HG03442 (cell line): ENCODE measurements around the gene EPB41L2.
"Not testable (repeated sequence)": the region's sequence is repeated elsewhere in the genome, so short reads cannot be mapped to it uniquely, and the experiment has no call there.

Experiments used
- ATAC-seq: cut with Tn5 transposase; IDR thresholded peaks from one replicate; pipeline ENCODE4 v1.9.1; 2021; ENCODE audit warnings: mild to moderate bottlenecking, moderate library complexity; ENCODE audit not compliant: unreplicated experiment

Gene EPB41L2

GRCh38 chr6:131063028-131063763 is at the start of gene EPB41L2:
EPB41L2 (minus strand) TSS chr6:131063245; CDS start chr6:130956485, 106,760 bp downstream.
- peak; percentile 71 for ATAC-seq

DNA sequence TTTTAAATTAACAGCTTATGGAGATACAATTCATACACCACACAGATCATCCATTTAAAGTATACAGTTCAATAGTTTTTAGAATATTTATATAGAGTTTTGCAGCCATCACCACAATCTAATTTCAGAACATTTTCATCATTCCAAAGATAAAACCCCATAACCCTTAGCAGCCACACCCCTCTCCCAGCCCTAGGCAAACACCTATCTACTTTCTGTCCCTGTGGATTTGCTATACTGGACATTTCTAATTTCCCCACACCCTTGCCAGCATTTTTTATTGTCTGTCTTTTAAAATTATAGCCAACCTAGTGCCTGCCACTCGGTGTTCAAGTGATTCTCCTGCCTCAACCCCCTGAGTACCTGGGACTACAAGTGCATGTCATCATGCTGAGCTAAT is 49.2 kb upstream of the EPB41L2 start:
- ATAC-seq = no peak

- ATAC-seq = no peak
Observed at GRCh38 chr6:131107151-131107550, 44.1 kb upstream of the EPB41L2 start.

DNA sequence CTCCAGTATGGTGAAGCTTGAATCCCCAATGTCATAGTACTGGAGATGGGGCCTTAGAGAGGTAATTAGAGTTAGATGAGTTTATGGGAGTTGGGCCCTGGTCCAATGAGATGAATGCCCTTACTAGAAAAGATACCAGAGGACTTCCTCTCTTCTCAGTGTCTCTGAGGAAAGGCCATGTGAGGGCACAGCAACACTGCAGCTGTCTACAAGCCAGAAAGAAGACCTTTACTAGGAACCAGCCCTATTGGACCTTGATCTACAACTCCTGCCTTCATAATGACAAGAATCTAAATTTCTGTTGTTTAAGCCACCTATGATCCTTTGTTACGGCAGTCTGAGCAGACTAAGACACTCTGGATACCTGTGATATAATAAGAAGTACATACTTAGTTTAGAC is 40.9 kb upstream of the EPB41L2 start:
- no peak for ATAC-seq

- no peak for ATAC-seq
Observed at GRCh38 chr6:131103296-131103695, 40.3 kb upstream of the EPB41L2 start.

DNA sequence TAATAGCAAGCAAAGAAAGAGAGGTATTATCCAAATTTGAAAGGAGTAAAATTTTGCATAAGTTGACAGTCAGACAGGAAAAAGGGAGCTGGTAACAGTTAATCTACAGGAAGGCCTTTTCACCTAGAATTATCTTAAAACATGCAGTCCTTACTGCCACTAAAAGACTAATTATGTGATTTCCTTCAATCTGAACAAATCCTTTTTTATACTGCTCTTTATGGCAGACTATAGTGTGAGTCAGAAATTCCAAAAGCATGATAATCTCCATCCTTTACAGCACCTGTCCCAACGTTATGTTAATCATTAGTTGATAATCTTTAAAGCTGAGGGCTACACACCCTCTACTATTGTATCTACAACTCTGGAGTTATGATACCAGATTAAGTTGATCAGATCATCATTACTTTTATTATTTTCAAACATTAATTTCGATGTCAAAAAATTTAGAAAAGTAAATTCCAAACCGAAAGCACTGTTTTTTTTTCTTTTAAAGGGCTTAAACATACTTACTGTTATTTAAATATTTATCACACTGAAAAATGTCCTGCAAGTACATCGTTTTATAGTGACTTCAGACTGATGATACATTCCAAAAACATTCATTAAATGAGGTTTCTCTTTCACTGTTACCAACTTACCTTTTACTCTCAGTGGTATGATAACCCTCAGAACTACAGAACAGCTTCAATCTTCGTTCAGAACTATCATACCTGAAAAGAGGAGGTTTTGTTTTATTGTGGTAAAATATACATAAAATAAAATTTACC is 39.1 kb upstream of the EPB41L2 start:
- no peak for ATAC-seq

DNA sequence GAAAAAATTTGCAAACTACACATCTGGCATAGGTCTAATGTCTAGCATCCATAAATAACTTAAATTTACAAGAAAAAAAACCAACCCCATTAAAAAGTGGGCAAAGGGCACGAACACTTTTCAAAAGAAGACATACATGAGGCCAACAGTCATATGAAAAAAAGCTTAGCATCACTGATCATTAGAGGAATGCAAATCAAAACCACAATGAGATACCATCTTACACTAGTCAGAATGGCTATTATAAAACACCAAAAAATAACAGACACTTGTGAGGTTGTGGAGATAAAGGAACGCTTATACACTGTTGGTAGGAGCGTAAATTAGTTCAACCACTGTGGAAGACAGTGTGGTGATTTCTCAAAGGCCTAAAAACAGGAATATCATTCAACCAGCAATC is 33.7 kb upstream of the EPB41L2 start:
- ATAC-seq = no peak

DNA sequence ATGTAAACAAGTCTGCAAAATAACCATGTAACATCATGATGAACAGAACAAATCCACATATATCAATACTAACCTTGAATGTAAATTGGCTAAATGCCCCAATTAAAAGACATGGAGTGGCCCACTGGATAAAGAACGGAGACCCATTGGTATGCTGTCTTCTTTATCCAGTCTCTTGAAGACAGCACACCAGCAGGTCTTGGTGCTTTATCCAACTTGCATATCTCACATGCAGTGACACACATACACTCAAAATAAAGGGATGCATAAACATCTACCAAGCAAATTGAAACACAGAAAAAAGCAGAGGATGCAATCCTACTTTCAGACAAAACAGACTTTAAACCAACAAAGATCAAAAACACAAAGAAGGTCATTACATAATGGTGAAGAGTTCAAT is 30.3 kb upstream of the EPB41L2 start:
- no peak for ATAC-seq

GRCh38 chr6:131091944-131092343 is 28.9 kb upstream of the EPB41L2 start:
- not testable (repeated sequence) for ATAC-seq

DNA sequence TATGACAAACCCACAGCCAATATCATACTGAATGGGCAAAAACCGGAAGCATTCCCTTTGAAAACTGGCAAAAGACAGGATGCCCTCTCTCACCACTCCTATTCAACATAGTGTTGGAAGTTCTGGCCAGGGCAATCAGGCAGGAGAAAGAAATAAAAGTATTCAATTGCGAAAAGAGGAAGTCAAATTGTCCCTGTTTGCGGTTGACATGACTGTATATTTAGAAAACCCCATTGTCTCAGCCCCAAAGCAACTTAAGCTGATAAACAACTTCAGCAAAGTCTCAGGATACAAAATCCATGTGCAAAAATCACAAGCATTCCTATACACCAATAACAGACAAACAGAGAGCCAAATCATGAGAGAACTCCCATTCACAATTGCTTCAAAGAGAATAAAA is 27.3 kb upstream of the EPB41L2 start:
- not testable (repeated sequence) for ATAC-seq

GRCh38 chr6:131084982-131085381 is 21.9 kb upstream of the EPB41L2 start:
- no peak for ATAC-seq

- ATAC-seq = no peak
Observed at GRCh38 chr6:131083687-131084086, 20.6 kb upstream of the EPB41L2 start.

- ATAC-seq = no peak
Observed at GRCh38 chr6:131082335-131082734, 19.3 kb upstream of the EPB41L2 start.

DNA sequence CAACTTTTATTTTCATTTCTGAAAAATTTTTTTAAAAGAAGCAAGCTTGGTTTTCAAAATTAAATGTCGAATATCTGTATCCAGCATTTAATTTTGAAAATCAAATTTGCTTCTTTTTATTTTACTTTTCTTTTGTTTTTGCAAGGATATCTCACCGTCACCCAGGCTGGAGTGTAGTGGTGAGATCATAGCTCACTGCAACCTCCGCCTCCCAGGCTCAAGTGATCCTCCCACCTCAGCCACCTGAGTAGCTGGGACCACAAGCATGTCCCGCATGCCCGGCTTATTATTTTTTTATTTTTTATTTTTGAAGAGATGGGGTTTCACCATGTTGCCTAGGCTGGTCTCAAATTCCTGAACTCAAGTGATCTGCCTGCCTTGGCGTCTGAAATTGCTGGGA is 17.0 kb upstream of the EPB41L2 start:
- ATAC-seq = no peak

- ATAC-seq = no peak
Observed at GRCh38 chr6:131073577-131073976, 10.5 kb upstream of the EPB41L2 start.

GRCh38 chr6:131070061-131070460 is 7.0 kb upstream of the EPB41L2 start:
- ATAC-seq = no peak

DNA sequence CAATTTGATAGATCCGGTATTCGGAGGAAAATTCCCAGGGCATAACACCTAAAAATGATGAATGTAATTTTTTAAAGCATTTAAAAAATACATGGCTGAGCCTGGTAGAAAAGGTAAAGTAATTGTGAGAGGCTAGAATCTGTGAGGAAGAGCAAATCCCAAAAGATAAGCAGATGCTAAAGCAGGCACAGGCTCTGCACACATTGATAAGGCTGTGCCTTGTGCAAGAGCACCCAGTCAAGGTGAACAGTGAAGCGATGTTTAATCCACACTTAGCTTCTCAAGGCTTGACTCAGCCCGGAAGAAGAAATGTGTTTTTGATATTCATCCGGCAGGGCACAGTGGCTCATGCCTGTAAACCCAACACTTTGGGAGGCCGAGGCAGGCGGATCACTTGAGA is 5.1 kb upstream of the EPB41L2 start:
- ATAC-seq = no peak

DNA sequence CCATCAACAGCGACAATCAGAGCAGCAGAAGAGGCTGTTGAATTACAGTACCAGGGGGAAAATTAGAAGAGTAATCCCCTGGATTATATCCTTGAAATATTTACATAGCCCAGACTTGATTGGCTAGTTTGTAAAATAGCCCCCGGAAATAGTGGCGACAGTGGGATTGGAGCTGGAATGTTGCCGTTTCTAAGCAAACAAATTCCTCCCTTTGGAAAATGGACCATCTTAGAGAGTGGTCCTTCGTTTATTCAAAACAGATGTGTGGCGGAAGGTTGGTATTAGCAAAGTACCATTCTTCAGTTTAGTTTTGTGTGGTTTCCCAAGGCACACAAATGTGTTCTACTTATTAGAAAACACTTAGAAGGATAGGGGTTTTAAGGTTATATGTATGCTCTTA is 4.5 kb upstream of the EPB41L2 start:
- ATAC-seq = no peak

GRCh38 chr6:131065824-131066171 is 2.8 kb upstream of the EPB41L2 start:
- no peak for ATAC-seq

- ATAC-seq = no peak
Observed at GRCh38 chr6:131065112-131065823, 2.2 kb upstream of the EPB41L2 start.

DNA sequence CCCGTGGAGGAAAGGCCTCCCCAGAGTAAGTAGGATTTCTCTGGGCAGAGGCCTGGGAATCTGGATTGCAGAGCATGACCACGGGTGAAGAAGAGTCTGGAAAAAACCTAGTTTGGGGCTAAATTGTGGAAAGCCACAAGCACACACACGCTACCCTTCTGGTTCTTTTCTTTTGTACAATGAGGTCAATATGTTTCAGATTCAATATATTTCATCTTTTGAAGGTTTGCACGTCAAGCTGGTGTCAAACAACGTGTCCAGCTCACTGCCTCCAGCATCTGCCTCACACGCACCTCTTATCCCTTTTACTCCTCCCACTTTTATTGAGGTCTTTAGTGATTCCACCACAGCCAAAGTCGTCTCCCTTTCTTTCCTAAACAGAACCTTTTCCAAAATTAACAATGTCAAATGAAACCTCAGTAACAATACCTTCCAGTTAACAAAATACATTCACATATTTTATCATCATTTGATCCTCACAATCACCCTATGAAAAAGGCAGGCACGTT is 773 bp upstream of the EPB41L2 start:
- ATAC-seq = peak; percentile 7
